HepG2 (cell line): ENCODE data around the gene PSKH1. TPM values are rescaled to one million over a fixed set of nuclear protein-coding genes. Genes with fewer than 3 reads are reported as not detected.

Source experiments
- ARHGAP35 ChIP-seq: sonication (generic); formaldehyde crosslinking; IDR thresholded peaks from 2 replicates; pipeline ENCODE4 v1.9.0; 2022; ENCODE audit warnings: mild to moderate bottlenecking, inconsistent platforms, moderate library complexity, missing genetic modification reagents, borderline replicate concordance
- ATF7 ChIP-seq, 2 experiments: fragments of 450-650 bp in 1 of 2; sonication (generic) in 1 of 2; formaldehyde crosslinking in 1 of 2; IDR thresholded peaks; 2 replicates each; pipeline versions ENCODE4 v1.4.0 to v1.6.1; 2016 to 2020; ENCODE audit warnings: antibody characterized with exemption in 1 of 2, mild to moderate bottlenecking in 1 of 2, missing genetic modification reagents in 1 of 2
- CC2D1A ChIP-seq: sonication (generic); formaldehyde crosslinking; IDR thresholded peaks from 2 replicates; pipeline ENCODE4 v1.8.1; 2023; ENCODE audit warnings: mild to moderate bottlenecking, missing genetic modification reagents
- DR1 ChIP-seq: sonication (generic); formaldehyde crosslinking; IDR thresholded peaks from 2 replicates; pipeline ENCODE4 v1.8.0; 2021; ENCODE audit warnings: mild to moderate bottlenecking, missing genetic modification reagents, inconsistent platforms
- FOXA1 ChIP-seq, 2 experiments: fragments of 450-650 bp in 1 of 2; sonication (generic) in 1 of 2; formaldehyde crosslinking in 1 of 2; IDR thresholded peaks; 2 replicates each; pipeline versions ENCODE4 v1.4.0 to v1.6.1; 2016 to 2020; ENCODE audit warnings: missing genetic modification reagents in 1 of 2
- GZF1 ChIP-seq: sonication (generic); formaldehyde crosslinking; IDR thresholded peaks from 2 replicates; pipeline ENCODE4 v1.5.1; 2020; ENCODE audit warnings: mild to moderate bottlenecking, missing genetic modification reagents
- HNF4A ChIP-seq: sonication (generic); formaldehyde crosslinking; IDR thresholded peaks from 2 replicates; pipeline ENCODE4 v1.4.0; 2020; ENCODE audit warnings: missing genetic modification reagents
- IRF2 ChIP-seq: IDR thresholded peaks from 2 replicates; pipeline ENCODE4 v1.6.1; 2018; ENCODE audit warnings: missing genetic modification reagents, missing compliant biosample characterization
- JUN ChIP-seq: sonication (generic); formaldehyde crosslinking; IDR thresholded peaks from 2 replicates; pipeline ENCODE4 v1.4.0; 2020; ENCODE audit warnings: mild to moderate bottlenecking, missing genetic modification reagents
- LCORL ChIP-seq, 2 experiments: fragments of 450-650 bp in 1 of 2; sonication (generic) in 1 of 2; formaldehyde crosslinking in 1 of 2; IDR thresholded peaks; 2 replicates each; pipeline versions ENCODE4 v1.5.0 to v1.6.1; 2017 to 2020; ENCODE audit warnings: antibody characterized with exemption in 1 of 2, missing genetic modification reagents in 1 of 2
- MAFF ChIP-seq: IDR thresholded peaks from 2 replicates; pipeline ENCODE4 v1.6.1; 2011; ENCODE audit warnings: low read depth, low read length, improper control_type of control experiment
- MAFK ChIP-seq, 2 experiments: IDR thresholded peaks in 1 of 2; conservative IDR thresholded peaks in 1 of 2; 2 replicates each; pipeline ENCODE4 v1.6.1; 2011; ENCODE audit warnings: improper control_type of control experiment in 2 of 2, low read length in 2 of 2
- MBD4 ChIP-seq: IDR thresholded peaks from 2 replicates; pipeline ENCODE4 v1.6.1; 2012; ENCODE audit warnings: low read length, inconsistent platforms, borderline replicate concordance
- MED8 ChIP-seq: sonication (generic); formaldehyde crosslinking; IDR thresholded peaks from 2 replicates; pipeline ENCODE4 v1.8.1; 2023; ENCODE audit warnings: mild to moderate bottlenecking, missing genetic modification reagents; ENCODE audit not compliant: insufficient replicate concordance
- NCOA1 ChIP-seq: sonication (generic); formaldehyde crosslinking; IDR thresholded peaks from 2 replicates; pipeline ENCODE4 v1.9.0; 2021; ENCODE audit warnings: missing genetic modification reagents
- NR2F2 ChIP-seq: IDR thresholded peaks from 2 replicates; pipeline ENCODE4 v1.6.1; 2012; ENCODE audit warnings: low read depth, inconsistent platforms, borderline replicate concordance
- SMYD3 ChIP-seq: sonication (generic); formaldehyde crosslinking; IDR thresholded peaks from 2 replicates; pipeline ENCODE4 v1.8.1; 2023; ENCODE audit warnings: mild to moderate bottlenecking, missing genetic modification reagents
- SP5 ChIP-seq: IDR thresholded peaks from 2 replicates; pipeline ENCODE4 v1.6.1; 2016; ENCODE audit warnings: low read depth, borderline replicate concordance
- STAT5B ChIP-seq: sonication (generic); formaldehyde crosslinking; IDR thresholded peaks from 2 replicates; pipeline ENCODE4 v1.4.0; 2020; ENCODE audit warnings: missing genetic modification reagents
- ZNF75D ChIP-seq: sonication (generic); formaldehyde crosslinking; IDR thresholded peaks from 2 replicates; pipeline ENCODE4 v1.8.1; 2023; ENCODE audit warnings: missing genetic modification reagents, mild to moderate bottlenecking, borderline replicate concordance
- ZNF768 ChIP-seq: sonication (generic); formaldehyde crosslinking; IDR thresholded peaks from 2 replicates; pipeline ENCODE4 v1.4.0; 2020; ENCODE audit warnings: missing genetic modification reagents
- ZNF788 ChIP-seq: sonication (generic); formaldehyde crosslinking; IDR thresholded peaks from 2 replicates; pipeline ENCODE4 v1.5.0; 2020; ENCODE audit warnings: mild to moderate bottlenecking, missing genetic modification reagents, borderline replicate concordance
- polyA plus RNA-seq, 8 experiments: library from polyadenylated mRNA; depleted of rRNA in 3 of 8; stranded (reverse) in 7 of 8; unstranded in 1 of 8; fragments of >200 nt; fragmentation: Illumina TruSeq in 4 of 8; extraction: Trizol in 4 of 8; gene quantifications; 2 replicates each; pipeline versions ENCODE4 v1.2.1 to v1.2.3, GENCODE V29; 2011 to 2016; ENCODE audit warnings: low read depth in 4 of 8, missing spikeins in 1 of 8, mixed read lengths in 1 of 8; ENCODE audit not compliant: insufficient read depth in 1 of 8
- total RNA-seq, 5 experiments: library from RNA; depleted of rRNA; stranded (reverse); fragments of >200 nt; fragmentation: Illumina TruSeq; extraction: Trizol; gene quantifications; 2 replicates each; pipeline ENCODE4 v1.2.3, GENCODE V29; 2016; ENCODE audit warnings: low read depth in 1 of 5
- TF ChIP-seq, protein P1 (sequence below), 2 experiments: fragments of 450-650 bp in 1 of 2; sonication (generic) in 1 of 2; formaldehyde crosslinking; IDR thresholded peaks; 2 replicates each; pipeline versions ENCODE4 v1.5.0 to v1.8.0; 2020 to 2022; ENCODE audit warnings: mild to moderate bottlenecking in 1 of 2, missing genetic modification reagents in 1 of 2
- TF ChIP-seq, protein P2 (sequence below): sonication (generic); formaldehyde crosslinking; IDR thresholded peaks from 2 replicates; pipeline ENCODE4 v1.4.0; 2020; ENCODE audit warnings: missing genetic modification reagents

Gene PSKH1
- total and polyA plus RNA-seq, 2 of the 13 experiments (the other 11 are each of a cell fraction or from before 2014, with no cell fraction given) = 8.4 to 19.1 TPM

DNA sequence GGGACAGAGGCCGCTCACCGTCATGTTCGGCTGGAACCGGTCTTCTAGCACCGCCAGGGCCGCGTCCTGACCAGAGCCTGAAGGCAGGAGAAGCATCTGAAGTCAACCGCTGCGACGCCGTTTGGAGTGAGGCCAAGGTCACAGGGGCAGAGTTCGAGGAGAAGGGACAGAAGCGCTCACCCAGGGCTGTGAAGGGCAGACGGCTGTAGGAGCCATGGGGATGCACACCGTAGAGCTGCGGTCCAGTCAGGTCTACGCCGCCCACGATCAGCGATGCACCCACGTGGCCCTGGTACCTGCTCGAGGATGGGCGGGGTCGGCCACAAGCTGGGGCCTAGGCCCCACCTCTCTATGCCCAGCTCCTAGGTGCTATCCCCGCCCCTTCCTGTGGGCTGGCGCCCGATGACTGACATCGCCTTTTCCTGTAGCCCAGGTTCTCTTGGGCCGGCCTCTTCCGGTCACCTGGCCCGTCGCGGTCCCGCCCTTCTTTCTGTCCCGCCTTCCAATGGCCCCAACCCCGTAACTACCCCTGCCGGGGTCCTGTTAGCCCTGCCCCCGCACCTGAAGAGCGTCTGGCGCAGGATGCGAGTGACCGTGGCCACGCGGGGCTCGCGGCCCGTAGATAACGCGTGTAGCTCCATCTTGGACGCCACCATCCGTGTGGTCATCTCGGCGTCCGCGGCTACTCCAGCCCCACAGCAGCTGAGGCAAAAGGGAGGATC is 42.5 kb downstream of the PSKH1 start (continued):
- peak; percentile 76 for TF ChIP-seq ARHGAP35 (CRISPR knock-in tag)
- TF ChIP-seq MAFF = no peak
- TF ChIP-seq, protein P1, sequence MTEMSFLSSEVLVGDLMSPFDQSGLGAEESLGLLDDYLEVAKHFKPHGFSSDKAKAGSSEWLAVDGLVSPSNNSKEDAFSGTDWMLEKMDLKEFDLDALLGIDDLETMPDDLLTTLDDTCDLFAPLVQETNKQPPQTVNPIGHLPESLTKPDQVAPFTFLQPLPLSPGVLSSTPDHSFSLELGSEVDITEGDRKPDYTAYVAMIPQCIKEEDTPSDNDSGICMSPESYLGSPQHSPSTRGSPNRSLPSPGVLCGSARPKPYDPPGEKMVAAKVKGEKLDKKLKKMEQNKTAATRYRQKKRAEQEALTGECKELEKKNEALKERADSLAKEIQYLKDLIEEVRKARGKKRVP (CRISPR knock-in tag; IDR thresholded peaks at IDR 0.05) = peak in 1 of 2 experiments; percentile 57; a peak in 2 of 4 replicates
- no peak for TF ChIP-seq MAFK (conservative IDR thresholded peaks at IDR 0.05 in 1 of 2, IDR thresholded peaks at IDR 0.05 in 1 of 2; ENCODE audit: low read length in 2 of 2)
- 0 out of 2 replicates have a peak, but pooled peaks have one; percentile 3 for TF ChIP-seq NCOA1 (CRISPR knock-in tag)
- no peak for TF ChIP-seq GZF1 (CRISPR knock-in tag)
- peak; percentile 82 for TF ChIP-seq IRF2 (CRISPR knock-in tag)
- TF ChIP-seq CC2D1A (CRISPR knock-in tag) = no peak
- TF ChIP-seq, protein P2, sequence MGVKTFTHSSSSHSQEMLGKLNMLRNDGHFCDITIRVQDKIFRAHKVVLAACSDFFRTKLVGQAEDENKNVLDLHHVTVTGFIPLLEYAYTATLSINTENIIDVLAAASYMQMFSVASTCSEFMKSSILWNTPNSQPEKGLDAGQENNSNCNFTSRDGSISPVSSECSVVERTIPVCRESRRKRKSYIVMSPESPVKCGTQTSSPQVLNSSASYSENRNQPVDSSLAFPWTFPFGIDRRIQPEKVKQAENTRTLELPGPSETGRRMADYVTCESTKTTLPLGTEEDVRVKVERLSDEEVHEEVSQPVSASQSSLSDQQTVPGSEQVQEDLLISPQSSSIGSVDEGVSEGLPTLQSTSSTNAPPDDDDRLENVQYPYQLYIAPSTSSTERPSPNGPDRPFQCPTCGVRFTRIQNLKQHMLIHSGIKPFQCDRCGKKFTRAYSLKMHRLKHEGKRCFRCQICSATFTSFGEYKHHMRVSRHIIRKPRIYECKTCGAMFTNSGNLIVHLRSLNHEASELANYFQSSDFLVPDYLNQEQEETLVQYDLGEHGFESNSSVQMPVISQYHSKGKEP (CRISPR knock-in tag) = 0 out of 2 replicates have a peak, but pooled peaks have one; percentile 35
- peak; percentile 92 for TF ChIP-seq DR1 (CRISPR knock-in tag)
- peak; percentile 55; the same call in 1 of the 2 replicates for TF ChIP-seq STAT5B (CRISPR knock-in tag)
- TF ChIP-seq NR2F2 = no peak
- no peak for TF ChIP-seq ZNF75D
- TF ChIP-seq ZNF788 (CRISPR knock-in tag) = 0 out of 2 replicates have a peak, but pooled peaks have one; percentile 49
- peak; percentile 42; the same call in 1 of the 2 replicates for TF ChIP-seq SMYD3 (CRISPR knock-in tag)
- TF ChIP-seq JUN (CRISPR knock-in tag) = peak; percentile 52; the same call in 1 of the 2 replicates
- TF ChIP-seq SP5 (CRISPR knock-in tag) = peak; percentile 88; the same call in 1 of the 2 replicates
- no peak for TF ChIP-seq ATF7 (IDR thresholded peaks at IDR 0.05)
- peak; percentile 71 for TF ChIP-seq ATF7 (CRISPR knock-in tag; IDR thresholded peaks at IDR 0.05)
- no peak for TF ChIP-seq FOXA1 (IDR thresholded peaks at IDR 0.05)
- peak; percentile 7; the same call in 1 of the 2 replicates for TF ChIP-seq FOXA1 (CRISPR knock-in tag; IDR thresholded peaks at IDR 0.05)
- peak; percentile 55 for TF ChIP-seq HNF4A (CRISPR knock-in tag)
- TF ChIP-seq LCORL (IDR thresholded peaks at IDR 0.05) = no peak
- peak; percentile 30; the same call in 1 of the 2 replicates for TF ChIP-seq LCORL (CRISPR knock-in tag; IDR thresholded peaks at IDR 0.05)
- TF ChIP-seq ZNF768 (CRISPR knock-in tag) = peak; percentile 61; the same call in 1 of the 2 replicates
- no peak for TF ChIP-seq MBD4
- peak; percentile 60 for TF ChIP-seq MED8 (CRISPR knock-in tag)
